PC-3 (cell line): ENCODE measurements around the gene MUS81.

Experiments
- EZH2phosphoT487 ChIP-seq: fragments of 300-600 bp; sonication (generic); IDR thresholded peaks from 2 replicates; pipeline ENCODE4 v1.6.1; 2018; ENCODE audit warnings: mild to moderate bottlenecking, antibody characterized with exemption, low read length, borderline replicate concordance
- TF ChIP-seq, protein P1 (sequence below): fragments of 300-600 bp; sonication (generic); conservative IDR thresholded peaks from 2 replicates; pipeline ENCODE4 v1.5.1; 2017; ENCODE audit warnings: antibody characterized with exemption, low read depth, mild to moderate bottlenecking, low read length

GRCh38 chr11:65811764-65812475 lies 48.3 kb upstream of the MUS81 start:
- TF ChIP-seq EZH2phosphoT487, result no peak
- TF ChIP-seq, protein P1, sequence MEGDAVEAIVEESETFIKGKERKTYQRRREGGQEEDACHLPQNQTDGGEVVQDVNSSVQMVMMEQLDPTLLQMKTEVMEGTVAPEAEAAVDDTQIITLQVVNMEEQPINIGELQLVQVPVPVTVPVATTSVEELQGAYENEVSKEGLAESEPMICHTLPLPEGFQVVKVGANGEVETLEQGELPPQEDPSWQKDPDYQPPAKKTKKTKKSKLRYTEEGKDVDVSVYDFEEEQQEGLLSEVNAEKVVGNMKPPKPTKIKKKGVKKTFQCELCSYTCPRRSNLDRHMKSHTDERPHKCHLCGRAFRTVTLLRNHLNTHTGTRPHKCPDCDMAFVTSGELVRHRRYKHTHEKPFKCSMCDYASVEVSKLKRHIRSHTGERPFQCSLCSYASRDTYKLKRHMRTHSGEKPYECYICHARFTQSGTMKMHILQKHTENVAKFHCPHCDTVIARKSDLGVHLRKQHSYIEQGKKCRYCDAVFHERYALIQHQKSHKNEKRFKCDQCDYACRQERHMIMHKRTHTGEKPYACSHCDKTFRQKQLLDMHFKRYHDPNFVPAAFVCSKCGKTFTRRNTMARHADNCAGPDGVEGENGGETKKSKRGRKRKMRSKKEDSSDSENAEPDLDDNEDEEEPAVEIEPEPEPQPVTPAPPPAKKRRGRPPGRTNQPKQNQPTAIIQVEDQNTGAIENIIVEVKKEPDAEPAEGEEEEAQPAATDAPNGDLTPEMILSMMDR, result no peak
